Measurements from ENCODE around the gene ADAM23. TPM values are rescaled to one million over a fixed set of nuclear protein-coding genes. Genes with fewer than 3 reads are reported as not detected.

The ADAM23 gene
- total RNA-seq, 1 donor from 2014 or later, result 12.0 TPM

GRCh38 chr2:206442474-206442832 lies 879 bp upstream of the ADAM23 start:
- peak overlapping the region; percentile 89 for H3K4me3 Mint-ChIP-seq (ENCODE audit: unreplicated experiment)
- no peak for DNase-seq (ENCODE audit: low spot score)
- TF ChIP-seq CTCF (IDR thresholded peaks at IDR 0.05; ENCODE audit: unreplicated experiment), result no peak
- peaks cover 8% of the 10 kb centered on the region for H3K27me3 Mint-ChIP-seq (ENCODE audit: unreplicated experiment)
- H3K4me1 Mint-ChIP-seq (ENCODE audit: unreplicated experiment), result peaks cover 15% of the 10 kb centered on the region
- peaks cover 5% of the 10 kb centered on the region for H3K36me3 Mint-ChIP-seq (ENCODE audit: low read depth, unreplicated experiment)
- H3K27ac Mint-ChIP-seq (ENCODE audit: unreplicated experiment), result peak overlapping the region; percentile 18
- no peaks in the 10 kb centered on the region for H3K9me3 Mint-ChIP-seq (ENCODE audit: unreplicated experiment)

- H3K4me1 Mint-ChIP-seq (ENCODE audit: unreplicated experiment), result peaks cover 15% of the 10 kb centered on the region
- H3K27ac Mint-ChIP-seq (ENCODE audit: unreplicated experiment), result no peak overlapping the region
- DNase-seq (ENCODE audit: low spot score), result peak; percentile 54
Measured at GRCh38 chr2:206443735-206444527, 599 bp downstream of the ADAM23 start.

GRCh38 chr2:206445948-206446347 lies 2.6 kb downstream of the ADAM23 start:
- Mint-ChIP-seq H3K27ac (ENCODE audit: unreplicated experiment) (no peak overlapping the region), H3K9me3 (ENCODE audit: unreplicated experiment) (no peaks in the 10 kb centered on the region), H3K36me3 (ENCODE audit: low read depth, unreplicated experiment) (peaks cover 5% of the 10 kb centered on the region), H3K4me1 (ENCODE audit: unreplicated experiment) (peaks cover 15% of the 10 kb centered on the region), H3K27me3 (ENCODE audit: unreplicated experiment) (peaks cover 8% of the 10 kb centered on the region), H3K4me3 (ENCODE audit: unreplicated experiment) (no peak overlapping the region)
- DNase-seq (ENCODE audit: low spot score), result no peak
- no peak for TF ChIP-seq CTCF (IDR thresholded peaks at IDR 0.05; ENCODE audit: unreplicated experiment)

More at GRCh38 chr2:206443735-206444527, 599 bp downstream of the ADAM23 start:
- Mint-ChIP-seq H3K36me3 (ENCODE audit: low read depth, unreplicated experiment) (peaks cover 5% of the 10 kb centered on the region), H3K4me3 (ENCODE audit: unreplicated experiment) (peak overlapping the region; percentile 93), H3K27me3 (ENCODE audit: unreplicated experiment) (peaks cover 8% of the 10 kb centered on the region), H3K9me3 (ENCODE audit: unreplicated experiment) (no peaks in the 10 kb centered on the region)
- no peak for TF ChIP-seq CTCF (IDR thresholded peaks at IDR 0.05; ENCODE audit: unreplicated experiment)

- Mint-ChIP-seq H3K4me3 (ENCODE audit: unreplicated experiment) (no peak overlapping the region), H3K36me3 (ENCODE audit: low read depth, unreplicated experiment) (no peaks in the 10 kb centered on the region), H3K4me1 (ENCODE audit: unreplicated experiment) (no peaks in the 10 kb centered on the region), H3K9me3 (ENCODE audit: unreplicated experiment) (no peaks in the 10 kb centered on the region), H3K27ac (ENCODE audit: unreplicated experiment) (no peak overlapping the region), H3K27me3 (ENCODE audit: unreplicated experiment) (no peaks in the 10 kb centered on the region)
- DNase-seq (ENCODE audit: low spot score), result no peak
- TF ChIP-seq CTCF (IDR thresholded peaks at IDR 0.05; ENCODE audit: unreplicated experiment), result no peak
Measured at GRCh38 chr2:206452242-206452641, 8.9 kb downstream of the ADAM23 start.

- TF ChIP-seq CTCF (IDR thresholded peaks at IDR 0.05; ENCODE audit: unreplicated experiment), result no peak
- H3K27ac Mint-ChIP-seq (ENCODE audit: unreplicated experiment), result no peak overlapping the region
- H3K4me3 Mint-ChIP-seq (ENCODE audit: unreplicated experiment), result no peak overlapping the region
- no peaks in the 10 kb centered on the region for H3K4me1 Mint-ChIP-seq (ENCODE audit: unreplicated experiment)
- DNase-seq (ENCODE audit: low spot score), result no peak
- H3K36me3 Mint-ChIP-seq (ENCODE audit: low read depth, unreplicated experiment), result no peaks in the 10 kb centered on the region
- H3K27me3 Mint-ChIP-seq (ENCODE audit: unreplicated experiment), result no peaks in the 10 kb centered on the region
- H3K9me3 Mint-ChIP-seq (ENCODE audit: unreplicated experiment), result no peaks in the 10 kb centered on the region
Measured at GRCh38 chr2:206452750-206453149, 9.4 kb downstream of the ADAM23 start.
